HG03039 (cell line): ENCODE data around the gene PSMD5.

Experiments
- ATAC-seq: cut with Tn5 transposase; IDR thresholded peaks from one replicate; pipeline ENCODE4 v1.9.1; 2021; ENCODE audit warnings: mild to moderate bottlenecking, moderate library complexity; ENCODE audit not compliant: unreplicated experiment

Gene PSMD5

DNA sequence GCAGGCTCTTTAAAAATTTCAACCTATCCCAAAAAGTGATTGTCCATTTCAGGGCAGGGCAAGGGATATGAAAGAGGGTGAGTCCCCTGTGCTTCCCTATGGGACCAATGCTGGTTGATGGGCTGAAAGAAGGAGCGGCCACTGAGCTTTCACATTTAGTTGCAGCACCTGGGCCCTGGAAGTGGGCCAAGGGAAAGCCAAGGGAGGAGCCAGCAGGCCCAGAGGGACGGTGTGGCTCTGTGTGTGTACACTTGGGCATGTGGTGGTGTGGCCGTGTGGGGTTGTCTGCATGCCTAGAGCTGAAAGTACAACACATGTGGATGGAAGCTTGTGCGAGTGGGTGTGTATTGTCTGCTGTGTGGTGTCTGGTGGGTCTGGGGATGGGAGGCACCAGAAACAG lies 14.0 kb upstream of the PSMD5 start:
- ATAC-seq: no peak

- ATAC-seq: no peak
These were observed 13.3 kb upstream of the PSMD5 start for GRCh38 chr9:120855827-120856670.

GRCh38 chr9:120854596-120855327 lies 12.0 kb upstream of the PSMD5 start:
- no peak for ATAC-seq

DNA sequence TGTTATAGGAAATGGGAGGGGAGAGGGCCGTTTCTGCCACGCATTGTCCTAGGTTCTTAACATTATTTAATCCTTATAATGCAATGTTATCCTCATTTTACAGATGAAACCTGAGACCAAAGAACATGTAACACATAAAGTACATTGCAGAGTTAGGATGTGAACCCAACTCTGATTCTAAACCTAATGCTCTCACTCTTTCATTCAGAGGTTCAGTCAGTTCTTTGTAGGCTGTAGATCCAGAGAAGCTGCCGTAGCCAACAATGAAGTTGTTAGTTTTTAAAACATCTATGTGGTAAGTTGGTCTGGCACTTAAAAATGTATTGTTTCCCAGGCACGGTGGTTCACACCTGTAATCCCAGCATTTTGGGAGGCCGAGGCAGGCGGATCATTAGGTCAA lies 10.5 kb upstream of the PSMD5 start:
- no peak for ATAC-seq

DNA sequence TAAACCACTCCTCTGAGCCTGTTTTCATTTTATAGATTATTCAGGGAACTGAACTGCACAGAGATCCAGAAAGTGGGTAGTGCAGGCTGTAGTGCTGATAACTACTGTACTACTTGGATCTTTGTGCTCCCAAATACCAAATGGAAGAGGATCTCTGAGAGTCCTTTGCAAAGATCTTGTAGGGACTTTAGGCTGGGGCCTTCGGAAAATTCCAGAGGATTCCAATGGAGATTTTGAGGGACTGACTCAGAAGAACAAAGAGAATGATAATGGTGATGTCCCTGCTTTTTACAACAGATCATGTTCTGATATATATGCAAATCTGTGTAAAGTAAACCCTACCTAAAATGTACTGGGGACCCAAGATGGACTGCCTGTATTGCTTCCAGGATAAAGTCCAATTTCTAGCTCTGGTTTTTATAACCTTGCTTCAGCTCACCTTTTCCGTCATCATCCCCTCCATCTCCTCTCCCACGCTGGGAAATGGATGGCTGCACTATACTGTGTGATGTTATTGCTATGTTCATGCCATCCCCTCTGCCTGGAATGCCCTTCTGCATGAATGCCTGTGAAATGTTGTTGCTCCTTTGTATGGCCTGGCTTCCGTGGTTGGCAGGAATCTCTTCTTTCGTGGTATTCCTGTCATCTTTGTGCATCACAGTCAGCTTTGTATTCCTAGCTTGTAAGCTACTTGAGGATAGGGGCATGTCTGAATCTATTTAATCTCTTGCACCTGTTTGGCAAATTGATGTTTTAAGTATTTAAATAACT lies 9.7 kb upstream of the PSMD5 start:
- ATAC-seq: no peak

DNA sequence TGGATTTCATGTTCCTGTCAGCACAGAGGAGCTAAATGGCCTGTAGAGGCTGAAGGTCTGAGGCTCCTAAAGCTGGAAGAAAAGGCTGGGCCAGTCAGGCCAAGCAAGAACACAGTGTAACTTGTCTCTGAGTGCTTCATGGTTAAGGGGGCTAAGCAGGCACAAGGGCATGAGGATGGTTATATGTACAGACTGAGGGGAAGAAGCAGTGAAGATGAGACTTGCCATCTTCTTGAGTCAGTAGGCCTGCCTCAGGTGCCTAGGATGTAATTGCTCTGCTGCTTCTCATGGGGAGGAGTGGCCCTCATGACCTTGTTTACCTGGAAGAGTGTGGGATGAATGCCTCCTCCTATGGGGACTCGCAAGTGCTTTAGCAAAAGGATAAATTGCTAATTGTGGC lies 8.7 kb upstream of the PSMD5 start:
- ATAC-seq: no peak

GRCh38 chr9:120850315-120850714 lies 7.6 kb upstream of the PSMD5 start:
- no peak for ATAC-seq

DNA sequence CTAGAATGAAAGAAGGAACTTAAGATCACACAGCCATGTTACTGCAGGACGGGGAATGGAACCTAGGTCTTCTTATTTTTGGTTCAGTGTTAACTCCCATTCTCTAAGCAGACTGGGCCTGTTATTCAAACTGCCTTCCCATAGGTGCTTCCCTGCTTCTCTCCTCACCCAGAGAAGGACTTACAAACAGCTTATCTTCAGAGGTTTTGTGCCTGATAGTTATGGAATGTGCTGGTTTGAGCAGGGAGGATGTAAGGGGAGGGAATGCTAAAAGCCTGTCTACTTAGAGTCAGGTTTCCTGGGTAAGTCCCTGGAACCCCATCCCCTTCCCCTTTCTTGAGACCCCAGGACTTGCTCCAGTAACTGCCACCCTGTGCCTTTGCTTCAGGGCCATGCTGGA lies 4.2 kb upstream of the PSMD5 start:
- ATAC-seq: no peak

- no peak for ATAC-seq
These were observed 3.6 kb upstream of the PSMD5 start for GRCh38 chr9:120846251-120846889.

- ATAC-seq: no peak
These were observed 2.5 kb upstream of the PSMD5 start for GRCh38 chr9:120845255-120845654.

GRCh38 chr9:120841930-120842684 lies 615 bp downstream of the PSMD5 start:
- peak; percentile 2 for ATAC-seq

GRCh38 chr9:120839146-120839545 lies 3.6 kb downstream of the PSMD5 start:
- ATAC-seq: no peak

DNA sequence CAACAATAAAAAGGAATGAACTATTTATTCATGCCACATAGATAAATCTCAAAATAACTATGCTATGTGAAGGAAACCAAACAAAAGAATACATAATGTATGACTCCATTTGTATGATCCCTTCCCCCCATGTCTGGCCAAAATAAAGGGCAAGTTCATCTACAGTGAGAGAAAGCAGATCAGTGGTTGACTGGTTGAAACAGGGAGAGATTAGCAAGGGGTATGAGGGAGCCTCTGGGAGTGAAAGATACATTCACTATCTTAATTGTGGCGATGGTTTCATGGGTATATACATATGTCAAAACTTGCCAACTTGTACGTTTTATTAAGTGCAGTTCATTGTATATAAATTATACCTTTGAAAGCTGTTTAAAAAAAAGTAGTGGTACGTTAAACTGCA lies 4.8 kb downstream of the PSMD5 start:
- ATAC-seq: no peak

DNA sequence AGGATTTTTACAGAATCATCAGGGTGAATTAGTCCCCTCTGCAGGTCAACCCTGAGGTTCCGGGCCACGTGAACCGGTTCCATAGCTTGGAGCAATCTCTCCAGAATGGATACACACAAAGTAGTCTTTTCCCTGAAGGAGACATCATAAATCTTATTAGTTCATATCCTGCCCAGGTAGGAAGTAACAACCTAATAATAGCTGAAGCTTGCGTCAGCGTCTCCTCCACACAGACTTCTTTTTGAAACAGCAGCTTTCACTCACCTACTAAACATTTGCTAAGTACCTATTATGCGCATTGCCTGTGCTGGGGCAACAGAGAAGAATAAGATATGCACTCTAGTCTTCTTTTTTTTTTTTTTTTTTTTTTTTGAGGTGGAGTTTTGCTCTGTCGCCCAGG lies 9.4 kb downstream of the PSMD5 start:
- no peak for ATAC-seq

DNA sequence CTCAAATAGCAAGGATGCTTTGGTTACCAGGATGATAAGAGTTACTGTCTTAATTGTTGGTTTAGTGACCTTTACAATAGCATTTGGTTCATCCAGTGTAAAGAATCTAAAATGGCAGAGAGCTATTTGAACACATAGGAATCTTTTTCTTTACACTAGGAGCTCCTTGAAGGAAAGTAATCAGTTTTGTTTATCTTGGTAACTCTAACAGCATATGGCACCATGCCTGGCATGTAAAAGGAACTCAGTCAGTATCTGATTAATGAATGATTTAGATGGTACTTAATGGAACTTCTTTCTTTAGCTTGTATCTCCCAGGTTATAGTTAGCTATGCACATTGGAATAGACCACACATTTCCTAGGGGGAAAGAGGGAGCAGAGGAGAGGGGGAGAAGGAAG lies 9.9 kb downstream of the PSMD5 start:
- no peak for ATAC-seq

DNA sequence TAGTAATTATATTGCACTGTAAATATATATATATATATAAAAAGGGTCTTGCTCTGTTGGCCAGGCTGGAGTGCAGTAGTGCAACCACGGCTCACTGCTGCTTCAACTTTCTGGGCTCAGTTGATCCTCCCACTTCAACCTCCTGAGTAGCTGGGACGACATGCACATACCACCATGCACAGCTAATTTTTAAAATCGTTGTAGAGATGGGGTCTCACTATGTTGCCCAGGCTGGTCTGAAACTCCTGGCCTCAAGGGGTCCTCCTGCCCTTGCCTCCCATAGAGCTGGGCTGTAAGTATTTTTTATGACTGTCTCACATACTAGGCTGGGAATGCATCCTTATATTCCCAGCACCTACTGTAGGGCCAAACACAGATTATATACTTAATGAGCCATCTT lies 11.9 kb downstream of the PSMD5 start:
- no peak for ATAC-seq

- no peak for ATAC-seq
These were observed 12.6 kb downstream of the PSMD5 start for GRCh38 chr9:120830151-120830550.

GRCh38 chr9:120829650-120830049 lies 13.1 kb downstream of the PSMD5 start:
- no peak for ATAC-seq

- no peak for ATAC-seq
These were observed 22.6 kb downstream of the PSMD5 start for GRCh38 chr9:120820095-120820494.

GRCh38 chr9:120818595-120818994 lies 24.1 kb downstream of the PSMD5 start:
- no peak for ATAC-seq
